Esophagus (tissue), 2 donors: ENCODE data around the gene TTC23L. TPM values are rescaled to one million over a fixed set of nuclear protein-coding genes. Genes with fewer than 3 reads are reported as not detected.

Experiments
- H3K27ac ChIP-seq, 2 donors: one replicate each; pipeline ENCODE4 v1.5.1; 2013; ENCODE audit warnings: low read depth in 2 of 2, mild to moderate bottlenecking in 2 of 2, inconsistent platforms in 1 of 2, low read length in 1 of 2, moderate library complexity in 1 of 2
- H3K27me3 ChIP-seq, 2 donors: one replicate each; pipeline ENCODE4 v1.6.1; 2013; ENCODE audit warnings: low read length in 2 of 2, control low read depth in 1 of 2, mild to moderate bottlenecking in 1 of 2; ENCODE audit not compliant: insufficient read depth in 2 of 2, control insufficient read depth in 1 of 2
- H3K36me3 ChIP-seq, 2 donors: one replicate each; pipeline ENCODE4 v1.6.1; 2013; ENCODE audit warnings: low read length in 1 of 2; ENCODE audit not compliant: control insufficient read depth in 2 of 2, insufficient read depth in 2 of 2
- H3K4me1 ChIP-seq, 2 donors: one replicate each; pipeline ENCODE4 v1.6.1; 2013; ENCODE audit warnings: low read length in 1 of 2; ENCODE audit not compliant: control insufficient read depth in 2 of 2, insufficient read depth in 2 of 2
- H3K4me3 ChIP-seq, 2 donors: one replicate each; pipeline ENCODE4 v1.5.1; 2013; ENCODE audit warnings: low read length in 2 of 2, mild to moderate bottlenecking in 2 of 2, low read depth in 1 of 2, moderate library complexity in 1 of 2
- H3K9me3 ChIP-seq, 2 donors: one replicate each; pipeline ENCODE4 v1.6.1; 2013; ENCODE audit warnings: mild to moderate bottlenecking in 2 of 2, low read depth in 1 of 2, low read length in 1 of 2, moderate library complexity in 1 of 2; ENCODE audit not compliant: control insufficient read depth in 2 of 2, insufficient read depth in 1 of 2
- WGBS, 2 donors: extraction: QIAGEN DNeasy Blood & Tissue Kit; methylation state at CpG; one replicate each; pipeline ENCODE4 v1.1.7; 2013; 5-methylcytosine and 5-hydroxymethylcytosine counted together
- polyA plus RNA-seq, 2 donors: library from polyadenylated mRNA; stranded (reverse); fragments of 200-250 nt; gene quantifications; one replicate each; pipeline ENCODE4 v1.2.3, GENCODE V29; 2013
- donor health status: healthy with polysubstance abuse.
- donor health status: Bipolar disorder and iron deficiency.

TTC23L gene
- polyA plus RNA-seq, 2 donors: 0.04 TPM; not detected in 1

GRCh38 chr5:34844999-34845398, 6.0 kb downstream of the TTC23L start:
- H3K27me3 ChIP-seq: no peaks in the 10 kb centered on the region
- H3K27ac ChIP-seq: no peak overlapping the region
- H3K9me3 ChIP-seq: no peaks in the 10 kb centered on the region
- H3K36me3 ChIP-seq: no peaks in the 10 kb centered on the region
- WGBS, 2 donors: 68 to 69% methylated on average over 4 of the region's 4 CpGs
- H3K4me3 ChIP-seq: no peak overlapping the region
- H3K4me1 ChIP-seq: no peaks in the 10 kb centered on the region

DNA sequence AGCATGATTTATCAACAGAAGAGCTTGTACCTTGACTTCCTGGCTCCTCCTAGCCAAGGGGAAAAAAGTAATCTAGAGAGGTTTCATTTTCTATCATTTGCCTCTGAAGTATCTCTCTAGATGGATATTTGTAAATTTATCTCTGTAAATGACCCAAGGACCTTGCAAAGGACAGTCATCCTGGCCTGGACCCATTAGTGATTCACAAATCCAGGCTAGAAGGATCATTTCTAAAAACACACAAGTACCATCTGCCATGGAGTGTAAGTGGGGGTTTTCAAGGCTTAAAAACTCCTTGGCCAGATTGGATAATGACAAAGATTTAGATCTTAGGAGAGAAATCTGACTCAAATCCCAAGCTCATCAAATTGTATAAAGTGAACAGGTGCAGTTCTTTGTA, 8.1 kb downstream of the TTC23L start:
- H3K4me3 ChIP-seq: no peak overlapping the region
- H3K36me3 ChIP-seq: no peaks in the 10 kb centered on the region
- H3K27ac ChIP-seq: no peak overlapping the region
- H3K27me3 ChIP-seq: peaks cover 0 to 2% of the 10 kb centered on the region in 2 donors
- H3K4me1 ChIP-seq: no peaks in the 10 kb centered on the region
- no peaks in the 10 kb centered on the region for H3K9me3 ChIP-seq

GRCh38 chr5:34847552-34847951, 8.6 kb downstream of the TTC23L start:
- Histone ChIP-seq H3K9me3 (no peaks in the 10 kb centered on the region), H3K27ac (no peak overlapping the region), H3K4me1 (no peaks in the 10 kb centered on the region), H3K27me3 (peaks cover 0 to 2% of the 10 kb centered on the region in 2 donors), H3K4me3 (no peak overlapping the region), H3K36me3 (no peaks in the 10 kb centered on the region)
- WGBS, 2 donors: 91 to 94% methylated on average over 4 of the region's 4 CpGs

DNA sequence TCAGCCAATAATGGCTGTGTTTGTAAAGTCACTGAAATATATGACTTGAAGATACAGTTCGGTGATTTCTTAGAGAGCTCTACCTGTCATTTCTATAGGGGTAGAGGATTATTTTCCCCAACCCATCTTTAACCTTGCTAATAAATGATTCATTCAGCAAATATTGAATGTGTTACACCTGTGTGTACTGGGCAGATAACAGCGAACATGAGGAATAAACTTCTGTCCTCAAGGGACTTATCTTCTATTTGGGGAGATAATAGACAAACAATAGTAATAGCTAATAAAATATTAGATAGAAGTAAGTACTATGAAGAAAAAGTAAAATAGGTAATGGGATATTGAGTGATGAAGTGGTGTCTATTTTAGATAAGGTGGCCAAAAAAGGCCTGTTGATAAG, 9.3 kb downstream of the TTC23L start:
- H3K9me3 ChIP-seq: no peaks in the 10 kb centered on the region
- H3K4me3 ChIP-seq: no peak overlapping the region
- H3K27ac ChIP-seq: no peak overlapping the region
- 76 to 82% methylated on average over 2 of the region's 2 CpGs for WGBS, 2 donors
- no peaks in the 10 kb centered on the region for H3K4me1 ChIP-seq
- H3K36me3 ChIP-seq: no peaks in the 10 kb centered on the region
- H3K27me3 ChIP-seq: peaks cover 0 to 2% of the 10 kb centered on the region in 2 donors

DNA sequence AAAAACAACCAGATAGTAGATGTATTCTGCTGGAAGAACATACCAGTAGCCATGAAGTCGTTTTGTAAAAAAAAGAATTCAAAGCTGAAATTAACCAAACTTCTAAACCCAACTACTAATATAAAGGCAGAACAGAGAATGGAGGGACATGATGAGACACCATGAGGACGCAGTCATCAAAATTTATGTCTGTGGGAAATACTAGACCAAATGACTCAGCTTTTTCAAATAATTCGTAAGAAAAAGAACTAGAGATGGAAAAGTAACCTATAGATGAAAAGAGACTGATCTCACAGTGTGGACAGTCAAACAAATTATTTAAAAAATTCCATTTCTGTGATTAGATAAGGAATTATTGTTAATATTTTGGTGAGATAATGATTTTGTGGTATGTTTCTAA, 10.3 kb downstream of the TTC23L start:
- no peaks in the 10 kb centered on the region for H3K4me1 ChIP-seq
- no peaks in the 10 kb centered on the region for H3K9me3 ChIP-seq
- no peak overlapping the region for H3K4me3 ChIP-seq
- peaks cover 0 to 2% of the 10 kb centered on the region in 2 donors for H3K27me3 ChIP-seq
- WGBS, 2 donors: 87 to 91% methylated on average over 3 of the region's 3 CpGs
- no peaks in the 10 kb centered on the region for H3K36me3 ChIP-seq
- no peak overlapping the region for H3K27ac ChIP-seq

- H3K36me3 ChIP-seq: no peaks in the 10 kb centered on the region
- peaks cover 0 to 2% of the 10 kb centered on the region in 2 donors for H3K27me3 ChIP-seq
- no peak overlapping the region for H3K4me3 ChIP-seq
- WGBS, 2 donors: 62 to 64% methylated on average over 4 of the region's 4 CpGs
- no peaks in the 10 kb centered on the region for H3K9me3 ChIP-seq
- H3K27ac ChIP-seq: no peak overlapping the region
- H3K4me1 ChIP-seq: no peaks in the 10 kb centered on the region
Measured at GRCh38 chr5:34854459-34855174, 15.7 kb downstream of the TTC23L start.

DNA sequence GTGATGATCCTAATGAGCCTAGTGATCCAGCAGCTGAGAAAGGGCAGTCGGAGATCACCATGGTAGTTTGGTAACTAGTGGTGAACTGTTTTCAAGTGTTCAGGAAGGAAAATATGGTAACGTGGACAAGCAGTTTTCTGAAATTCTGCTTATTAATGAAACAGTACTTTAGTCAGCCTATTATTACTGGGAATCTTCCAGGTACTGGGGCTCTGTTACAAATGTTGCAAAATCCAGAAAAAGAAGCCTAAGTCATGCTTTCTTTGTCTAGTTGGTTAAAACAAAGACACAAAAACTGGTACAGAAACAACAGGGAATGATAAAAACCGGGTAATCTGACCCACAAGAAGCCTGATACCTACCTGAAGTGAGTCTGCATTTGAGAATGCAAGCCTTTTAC, 18.2 kb downstream of the TTC23L start:
- 79 to 84% methylated on average over 3 of the region's 3 CpGs for WGBS, 2 donors
- Histone ChIP-seq H3K27me3 (no peaks in the 10 kb centered on the region), H3K4me3 (no peak overlapping the region)

DNA sequence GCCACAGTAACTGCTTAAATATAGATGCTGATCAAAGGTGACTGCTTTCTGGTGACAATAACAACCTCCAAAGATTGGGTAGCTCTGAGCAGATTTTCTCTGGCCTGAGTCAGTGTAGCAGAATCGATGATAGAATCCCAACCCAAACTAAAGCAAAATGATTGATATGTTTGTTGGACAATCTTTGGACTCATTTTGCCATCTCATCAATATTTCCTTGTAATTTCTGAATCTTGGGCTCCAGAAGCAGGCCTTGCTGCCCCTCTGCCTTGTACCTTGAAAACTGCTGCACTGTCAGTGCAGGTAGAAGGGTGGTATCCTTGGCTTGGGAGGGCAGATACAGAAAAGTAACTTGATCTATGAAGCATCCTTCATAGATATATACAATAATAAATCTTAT, 18.9 kb downstream of the TTC23L start:
- Histone ChIP-seq H3K9me3 (no peaks in the 10 kb centered on the region), H3K27me3 (no peaks in the 10 kb centered on the region), H3K4me3 (no peak overlapping the region), H3K4me1 (no peaks in the 10 kb centered on the region), H3K36me3 (no peaks in the 10 kb centered on the region), H3K27ac (no peak overlapping the region)
- WGBS, 2 donors: 90 to 91% methylated on average over 1 of the region's 1 CpG

More for the DNA sequence above, 18.2 kb downstream of the TTC23L start:
- Histone ChIP-seq H3K27ac (no peak overlapping the region), H3K4me1 (no peaks in the 10 kb centered on the region), H3K36me3 (no peaks in the 10 kb centered on the region), H3K9me3 (no peaks in the 10 kb centered on the region)

- H3K27ac ChIP-seq: no peak overlapping the region
- H3K27me3 ChIP-seq: no peaks in the 10 kb centered on the region
- 72 to 77% methylated on average over 2 of the region's 2 CpGs for WGBS, 2 donors
- H3K9me3 ChIP-seq: no peaks in the 10 kb centered on the region
- H3K4me1 ChIP-seq: no peaks in the 10 kb centered on the region
- no peaks in the 10 kb centered on the region for H3K36me3 ChIP-seq
- H3K4me3 ChIP-seq: no peak overlapping the region
Measured at GRCh38 chr5:34858790-34859189, 19.8 kb downstream of the TTC23L start.

- no peaks in the 10 kb centered on the region for H3K27me3 ChIP-seq
- no peak overlapping the region for H3K4me3 ChIP-seq
- H3K4me1 ChIP-seq: no peaks in the 10 kb centered on the region
- WGBS, 2 donors: 64 to 79% methylated on average over 5 of the region's 5 CpGs
- H3K36me3 ChIP-seq: no peaks in the 10 kb centered on the region
- H3K9me3 ChIP-seq: no peaks in the 10 kb centered on the region
- H3K27ac ChIP-seq: no peak overlapping the region
Measured at GRCh38 chr5:34859253-34859652, 20.3 kb downstream of the TTC23L start.
